ENCODE data around the gene SNTG2. TPM values are rescaled to one million over a fixed set of nuclear protein-coding genes. Genes with fewer than 3 reads are reported as not detected.

SNTG2 gene
- total and polyA plus RNA-seq, 2 donors (not counting 3 experiments of a cell fraction or from before 2014, with no cell fraction given) = not detected

DNA sequence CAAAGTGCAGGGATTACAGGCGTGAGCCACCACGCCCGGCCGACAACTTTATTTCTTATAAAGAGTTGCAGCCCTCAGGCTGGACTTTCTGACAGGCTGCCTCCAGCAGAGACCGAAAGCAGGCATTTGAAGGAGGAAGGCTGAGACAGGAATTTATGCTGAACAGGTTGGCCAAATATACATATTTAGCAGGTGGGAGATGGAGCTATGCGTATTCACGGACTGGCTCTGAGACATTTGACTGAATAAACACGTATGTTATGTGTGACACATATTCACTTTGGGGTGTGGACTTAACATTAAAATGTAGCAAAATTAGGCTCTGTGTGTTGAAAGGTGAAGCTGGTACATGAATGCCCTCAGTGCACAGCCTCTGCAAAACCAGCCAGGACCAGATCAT lies 65.9 kb downstream of the SNTG2 start:
- no peak for DNase-seq (ENCODE audit: low read depth, low spot score)
- no peaks in the 10 kb centered on the region for H3K79me2 ChIP-seq (ENCODE audit: control insufficient read depth, insufficient read depth, low read length)
- H3K27me3 ChIP-seq (ENCODE audit: control insufficient read depth in 2 of 2, insufficient read depth in 2 of 2, low read length in 2 of 2) = no peaks in the 10 kb centered on the region
- no peaks in the 10 kb centered on the region for H3K9me1 ChIP-seq (replicated peaks; ENCODE audit: control insufficient read depth, extremely low read depth, insufficient read depth, low read length)
- no peak overlapping the region for H3K4me3 ChIP-seq (replicated peaks in 1 of 3; ENCODE audit: insufficient read depth in 1 of 3, low read depth in 1 of 3, low read length in 3 of 3)
- BruUV-seq (replicated peaks) = no TSS peak
- no peak overlapping the region for H3K27ac ChIP-seq (ENCODE audit: insufficient read depth, low read depth, low read length)
- TF ChIP-seq, protein P1, sequence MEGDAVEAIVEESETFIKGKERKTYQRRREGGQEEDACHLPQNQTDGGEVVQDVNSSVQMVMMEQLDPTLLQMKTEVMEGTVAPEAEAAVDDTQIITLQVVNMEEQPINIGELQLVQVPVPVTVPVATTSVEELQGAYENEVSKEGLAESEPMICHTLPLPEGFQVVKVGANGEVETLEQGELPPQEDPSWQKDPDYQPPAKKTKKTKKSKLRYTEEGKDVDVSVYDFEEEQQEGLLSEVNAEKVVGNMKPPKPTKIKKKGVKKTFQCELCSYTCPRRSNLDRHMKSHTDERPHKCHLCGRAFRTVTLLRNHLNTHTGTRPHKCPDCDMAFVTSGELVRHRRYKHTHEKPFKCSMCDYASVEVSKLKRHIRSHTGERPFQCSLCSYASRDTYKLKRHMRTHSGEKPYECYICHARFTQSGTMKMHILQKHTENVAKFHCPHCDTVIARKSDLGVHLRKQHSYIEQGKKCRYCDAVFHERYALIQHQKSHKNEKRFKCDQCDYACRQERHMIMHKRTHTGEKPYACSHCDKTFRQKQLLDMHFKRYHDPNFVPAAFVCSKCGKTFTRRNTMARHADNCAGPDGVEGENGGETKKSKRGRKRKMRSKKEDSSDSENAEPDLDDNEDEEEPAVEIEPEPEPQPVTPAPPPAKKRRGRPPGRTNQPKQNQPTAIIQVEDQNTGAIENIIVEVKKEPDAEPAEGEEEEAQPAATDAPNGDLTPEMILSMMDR (IDR thresholded peaks at IDR 0.05; ENCODE audit: extremely low read depth in 1 of 2, insufficient read depth in 1 of 2, low read depth in 1 of 2, low read length in 2 of 2) = no peak
- TF ChIP-seq MYC (IDR thresholded peaks at IDR 0.05; ENCODE audit: low read depth, low read length) (no peak), POLR2A (IDR thresholded peaks at IDR 0.05; ENCODE audit: low read depth, low read length) (no peak), GATA2 (IDR thresholded peaks at IDR 0.05; ENCODE audit: insufficient read depth, insufficient read length, low read depth, low read length) (no peak), POLR2AphosphoS5 (IDR thresholded peaks at IDR 0.05; ENCODE audit: insufficient read depth, low read depth, low read length) (no peak), EZH2 (IDR thresholded peaks at IDR 0.05; ENCODE audit: borderline replicate concordance, low read depth, low read length, severe bottlenecking) (no peak), JUN (IDR thresholded peaks at IDR 0.05; ENCODE audit: borderline replicate concordance, insufficient read depth, insufficient read length, low read depth) (no peak), FOS (IDR thresholded peaks at IDR 0.05; ENCODE audit: borderline replicate concordance, insufficient read depth, low read length) (no peak)
- TF ChIP-seq, protein P2, sequence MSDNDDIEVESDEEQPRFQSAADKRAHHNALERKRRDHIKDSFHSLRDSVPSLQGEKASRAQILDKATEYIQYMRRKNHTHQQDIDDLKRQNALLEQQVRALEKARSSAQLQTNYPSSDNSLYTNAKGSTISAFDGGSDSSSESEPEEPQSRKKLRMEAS (IDR thresholded peaks at IDR 0.05; ENCODE audit: insufficient read depth, insufficient read length) = no peak
- H3K9ac ChIP-seq (replicated peaks; ENCODE audit: extremely low read depth, insufficient read depth, low read length) = no peak overlapping the region
- H3K9me3 ChIP-seq (replicated peaks; ENCODE audit: control insufficient read depth, insufficient read depth, low read length) = peaks cover 2% of the 10 kb centered on the region
- H3K4me1 ChIP-seq (ENCODE audit: control insufficient read depth, extremely low read depth, insufficient read depth, low read length) = no peaks in the 10 kb centered on the region
- H4K20me1 ChIP-seq (replicated peaks; ENCODE audit: control insufficient read depth, extremely low read depth, insufficient read depth, low read length) = no peaks in the 10 kb centered on the region
- dilution Hi-C loops (cut with MboI; ENCODE audit: extremely low pct_ligation_motif_present, low sequenced_read_pairs) (no loop called here), intact Hi-C loops (cut with micrococcal nuclease) (no loop called here)
- FAIRE-seq = no peak
- ChIA-PET POLR2A (no interaction called here), CTCF (no interaction called here)
- no peak overlapping the region for H3K4me2 ChIP-seq (ENCODE audit: insufficient read depth, low read length)
- no peak overlapping the region for H2AFZ ChIP-seq (ENCODE audit: low read depth, low read length)
- no peaks in the 10 kb centered on the region for H3K36me3 ChIP-seq (ENCODE audit: control insufficient read depth in 2 of 2, extremely low read depth in 1 of 2, insufficient read depth in 2 of 2, low read length in 2 of 2)
